GM18520 (cell line): ENCODE measurements around the gene HEATR5B.
"Not testable (repeated sequence)": the region's sequence is repeated elsewhere in the genome, so short reads cannot be mapped to it uniquely, and the experiment has no call there.

ENCODE experiments used
- ATAC-seq: cut with Tn5 transposase; IDR thresholded peaks from one replicate; pipeline ENCODE4 v1.9.1; 2021; ENCODE audit not compliant: unreplicated experiment

The HEATR5B gene

DNA sequence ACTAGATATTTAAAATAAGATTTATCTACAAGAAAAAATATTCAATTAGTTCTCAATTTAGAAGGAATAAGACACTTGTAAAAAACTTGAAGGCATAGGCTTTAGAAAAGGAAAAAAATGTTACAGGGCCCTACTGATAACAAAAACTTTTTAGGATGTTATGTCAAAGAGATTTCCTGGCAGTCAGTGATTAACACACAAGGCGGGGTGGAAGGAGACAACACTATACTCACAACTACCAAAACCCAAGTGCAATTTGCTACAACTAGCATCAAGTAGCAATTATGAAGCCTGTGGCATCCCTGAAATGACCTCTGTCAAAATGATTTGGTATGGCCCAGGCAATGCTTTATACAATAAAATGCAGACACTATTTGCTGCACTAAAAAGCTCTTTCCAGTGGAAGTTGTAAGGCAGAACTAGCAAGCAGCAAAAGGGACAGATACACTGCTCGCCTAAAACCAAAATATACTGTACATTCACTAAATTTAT lies 133.1 kb downstream of the HEATR5B start:
- no peak for ATAC-seq

DNA sequence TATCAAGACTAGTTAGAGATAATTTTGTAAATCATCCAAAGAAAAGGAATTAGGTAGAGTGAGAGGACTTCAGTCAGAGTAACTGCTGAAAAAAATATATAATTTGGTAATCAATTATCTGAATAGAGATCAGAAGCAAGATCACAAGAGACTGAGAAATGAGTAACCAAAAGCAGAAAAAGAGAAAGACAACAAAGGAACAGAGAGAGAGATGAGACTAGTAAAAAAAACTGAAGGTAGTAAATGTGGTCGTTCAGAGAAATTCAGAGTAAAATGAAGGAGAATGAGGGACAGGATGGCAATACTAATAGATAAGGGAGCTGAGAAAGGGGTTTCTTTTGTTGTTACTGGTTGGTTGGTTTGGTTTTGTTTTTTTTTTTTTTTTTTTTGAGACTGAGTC lies 134.3 kb downstream of the HEATR5B start:
- no peak for ATAC-seq

DNA sequence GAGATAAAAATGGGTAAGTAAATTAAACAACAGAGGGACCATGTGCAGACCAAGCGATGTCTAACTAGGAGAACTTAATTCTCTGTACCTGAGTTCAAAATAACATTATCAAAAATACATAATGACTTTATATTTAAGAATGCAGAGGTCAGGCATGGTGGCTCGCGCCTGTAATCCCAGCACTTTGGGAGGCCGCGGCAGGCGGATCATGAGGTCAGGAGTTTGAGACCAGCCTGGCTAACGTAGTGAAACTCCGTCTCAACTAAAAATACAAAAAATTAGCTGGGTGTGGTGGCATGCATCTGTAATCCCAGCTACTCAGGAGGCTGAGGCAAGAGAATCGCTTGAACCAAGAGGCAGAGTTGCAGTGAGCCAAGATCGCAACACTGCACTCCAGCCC lies 138.9 kb downstream of the HEATR5B start:
- ATAC-seq: not testable (repeated sequence)

DNA sequence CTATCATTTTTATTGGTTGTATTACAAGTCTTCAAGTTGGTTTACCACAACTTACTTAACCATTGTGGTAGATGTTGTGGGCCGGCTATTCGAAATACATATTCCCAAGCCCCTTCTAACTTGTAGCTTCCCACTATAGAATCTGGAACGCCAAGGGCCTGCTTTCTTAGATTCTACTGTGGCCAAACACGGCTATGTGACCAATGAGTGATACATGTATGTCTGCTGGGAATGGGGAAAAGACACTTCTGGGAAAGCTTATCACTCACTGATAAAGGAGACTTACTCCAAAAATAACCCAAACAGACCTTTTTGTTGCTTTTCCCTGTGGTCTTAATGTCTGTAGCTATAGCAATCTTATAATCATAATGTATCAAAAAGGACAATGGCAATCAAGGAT lies 142.3 kb downstream of the HEATR5B start:
- no peak for ATAC-seq

DNA sequence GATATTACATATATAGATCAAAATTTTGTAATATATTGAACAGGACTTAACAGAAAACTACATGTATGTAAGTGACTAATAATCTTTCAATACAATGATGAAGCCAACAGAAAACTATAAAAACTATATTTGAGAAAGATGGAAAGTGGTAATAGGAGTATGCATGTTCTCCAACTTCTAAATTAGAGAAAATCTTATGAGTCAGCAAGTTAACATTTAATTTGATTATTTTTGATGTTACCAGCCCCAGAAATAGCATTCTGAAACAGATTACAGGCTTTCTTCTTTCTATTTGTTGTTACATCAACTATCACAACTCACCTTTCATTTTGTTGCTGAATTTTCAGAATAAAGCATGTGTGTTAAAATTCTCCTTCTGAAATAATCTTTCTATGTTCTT lies 147.6 kb downstream of the HEATR5B start:
- not testable (repeated sequence) for ATAC-seq

DNA sequence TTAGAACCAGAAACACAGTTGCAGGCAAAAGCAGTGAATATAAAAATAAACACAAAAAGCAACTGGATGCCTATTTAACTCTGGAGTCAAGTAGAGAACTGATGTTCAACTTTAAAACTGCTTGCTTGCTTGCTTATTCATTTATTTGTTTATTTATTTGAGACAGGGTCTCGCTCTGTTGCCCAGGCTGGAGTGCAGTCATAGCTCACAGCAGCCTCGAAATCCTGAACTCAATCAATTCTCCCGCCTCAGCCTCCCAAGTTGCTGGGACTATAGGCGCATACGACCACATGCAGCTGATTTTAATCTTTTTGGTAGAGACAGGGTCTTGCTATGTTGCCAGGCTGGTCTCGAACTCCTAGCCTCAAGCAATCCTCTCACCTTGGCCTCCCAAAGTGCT lies 152.5 kb downstream of the HEATR5B start:
- not testable (repeated sequence) for ATAC-seq
